ENCODE results near the gene FCHSD1.

The FCHSD1 gene

DNA sequence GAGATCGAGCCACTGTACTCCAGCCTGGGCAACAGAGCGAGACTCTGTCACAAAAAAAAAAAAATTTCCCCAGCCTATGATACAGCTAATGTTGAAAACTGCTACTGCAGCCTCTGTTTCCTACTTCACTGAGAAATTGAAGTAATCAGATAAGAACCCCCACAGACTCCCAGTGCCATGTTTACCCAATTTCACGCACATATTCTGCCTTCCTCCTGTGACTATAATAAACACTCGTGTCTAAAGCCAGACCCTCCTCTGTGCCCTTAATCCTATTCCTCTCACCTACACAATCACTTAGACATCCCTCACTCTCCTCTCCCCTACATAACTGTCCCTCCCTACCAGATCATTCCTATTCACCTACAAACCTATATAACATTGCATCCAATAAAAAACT, 24.5 kb upstream of the FCHSD1 start:
- DNase-seq (ENCODE audit: low spot score), result no peak
- in situ Hi-C loops (cut with MboI; ENCODE audit: low sequenced_read_pairs, unreplicated experiment), result loop anchor here (25.0 kb wide), 1 partner anchor 462 kb away; no protein-coding TSS in a partner anchor
- TF ChIP-seq, protein P1, sequence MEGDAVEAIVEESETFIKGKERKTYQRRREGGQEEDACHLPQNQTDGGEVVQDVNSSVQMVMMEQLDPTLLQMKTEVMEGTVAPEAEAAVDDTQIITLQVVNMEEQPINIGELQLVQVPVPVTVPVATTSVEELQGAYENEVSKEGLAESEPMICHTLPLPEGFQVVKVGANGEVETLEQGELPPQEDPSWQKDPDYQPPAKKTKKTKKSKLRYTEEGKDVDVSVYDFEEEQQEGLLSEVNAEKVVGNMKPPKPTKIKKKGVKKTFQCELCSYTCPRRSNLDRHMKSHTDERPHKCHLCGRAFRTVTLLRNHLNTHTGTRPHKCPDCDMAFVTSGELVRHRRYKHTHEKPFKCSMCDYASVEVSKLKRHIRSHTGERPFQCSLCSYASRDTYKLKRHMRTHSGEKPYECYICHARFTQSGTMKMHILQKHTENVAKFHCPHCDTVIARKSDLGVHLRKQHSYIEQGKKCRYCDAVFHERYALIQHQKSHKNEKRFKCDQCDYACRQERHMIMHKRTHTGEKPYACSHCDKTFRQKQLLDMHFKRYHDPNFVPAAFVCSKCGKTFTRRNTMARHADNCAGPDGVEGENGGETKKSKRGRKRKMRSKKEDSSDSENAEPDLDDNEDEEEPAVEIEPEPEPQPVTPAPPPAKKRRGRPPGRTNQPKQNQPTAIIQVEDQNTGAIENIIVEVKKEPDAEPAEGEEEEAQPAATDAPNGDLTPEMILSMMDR (IDR thresholded peaks at IDR 0.05; ENCODE audit: borderline replicate concordance, control extremely low read depth, extremely low read depth, insufficient read depth, missing control alignments), result no peak

DNA sequence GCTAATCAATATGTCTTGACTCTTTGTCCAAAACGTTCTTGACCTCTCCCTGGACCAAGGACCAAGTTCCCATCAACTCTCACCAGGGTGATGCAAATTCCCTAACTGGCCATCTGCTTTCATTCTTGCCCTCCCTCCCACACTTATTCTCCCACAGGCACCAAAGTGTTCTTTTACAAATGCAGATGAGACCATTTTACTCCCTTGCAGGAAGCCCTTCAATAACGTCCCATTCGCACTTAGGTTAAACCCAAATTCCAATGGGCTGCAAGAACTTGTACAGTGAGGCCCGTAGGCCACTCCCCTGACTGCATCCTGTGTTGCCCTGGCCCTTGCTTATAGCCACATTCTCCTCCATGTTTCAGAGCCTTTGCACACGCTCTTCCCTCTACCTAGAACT, 23.5 kb upstream of the FCHSD1 start:
- no peak for DNase-seq (ENCODE audit: low spot score)
- TF ChIP-seq, protein P1 (IDR thresholded peaks at IDR 0.05; ENCODE audit: borderline replicate concordance, control extremely low read depth, extremely low read depth, insufficient read depth, missing control alignments), result no peak
- in situ Hi-C loops (cut with MboI; ENCODE audit: low sequenced_read_pairs, unreplicated experiment), result loop anchor here (25.0 kb wide), 1 partner anchor 463 kb away; no protein-coding TSS in a partner anchor

DNA sequence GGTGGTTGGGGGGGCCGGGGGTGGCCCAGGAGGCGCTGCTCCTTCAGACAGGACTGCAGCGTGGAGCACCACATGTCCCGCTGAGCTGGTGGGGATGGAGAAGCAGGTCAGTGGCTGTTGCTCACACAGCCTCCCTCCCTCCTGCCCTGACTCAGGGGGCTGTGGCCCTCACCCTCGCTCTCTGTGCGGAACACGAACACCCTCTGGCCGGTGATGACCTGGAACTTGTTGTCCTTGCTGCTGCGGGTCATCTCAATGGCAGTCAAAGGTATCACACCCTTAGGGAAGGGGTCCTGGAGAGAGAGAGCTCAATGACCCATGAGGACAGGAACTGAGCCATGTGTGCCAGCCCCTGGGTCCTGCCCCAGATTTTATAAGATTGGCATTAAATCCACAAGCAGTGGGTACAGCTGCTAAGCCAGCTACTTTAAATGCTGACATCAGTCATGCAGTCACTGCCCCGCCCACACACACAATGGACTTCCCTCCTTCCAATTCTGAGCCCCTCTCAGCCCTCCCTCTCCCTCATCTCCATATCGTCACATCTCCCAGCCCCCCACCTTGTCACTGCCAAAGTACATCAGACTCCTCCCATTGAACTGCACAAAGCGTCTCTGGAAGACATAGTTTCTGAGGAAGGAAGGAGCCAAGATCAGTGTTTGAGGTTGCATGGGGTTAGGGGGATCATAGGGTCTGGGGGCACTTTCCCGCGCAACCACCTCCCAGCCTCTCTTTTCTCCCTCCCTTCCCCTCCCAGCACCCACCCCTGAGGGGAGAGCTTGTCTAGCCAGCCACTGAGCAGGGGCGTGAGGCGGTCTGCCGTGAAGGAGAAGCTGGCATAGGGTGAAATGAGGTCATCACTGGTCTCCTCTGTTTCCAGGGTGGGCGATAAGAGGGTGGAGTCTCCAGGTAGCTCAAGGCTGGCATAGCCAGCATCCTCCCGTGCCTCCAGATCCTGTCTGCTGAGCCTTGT, 21.9 kb upstream of the FCHSD1 start:
- DNase-seq (ENCODE audit: low spot score), result no peak
- in situ Hi-C loops (cut with MboI; ENCODE audit: low sequenced_read_pairs, unreplicated experiment), result no loop called here
- TF ChIP-seq, protein P1 (IDR thresholded peaks at IDR 0.05; ENCODE audit: borderline replicate concordance, control extremely low read depth, extremely low read depth, insufficient read depth, missing control alignments), result no peak

DNA sequence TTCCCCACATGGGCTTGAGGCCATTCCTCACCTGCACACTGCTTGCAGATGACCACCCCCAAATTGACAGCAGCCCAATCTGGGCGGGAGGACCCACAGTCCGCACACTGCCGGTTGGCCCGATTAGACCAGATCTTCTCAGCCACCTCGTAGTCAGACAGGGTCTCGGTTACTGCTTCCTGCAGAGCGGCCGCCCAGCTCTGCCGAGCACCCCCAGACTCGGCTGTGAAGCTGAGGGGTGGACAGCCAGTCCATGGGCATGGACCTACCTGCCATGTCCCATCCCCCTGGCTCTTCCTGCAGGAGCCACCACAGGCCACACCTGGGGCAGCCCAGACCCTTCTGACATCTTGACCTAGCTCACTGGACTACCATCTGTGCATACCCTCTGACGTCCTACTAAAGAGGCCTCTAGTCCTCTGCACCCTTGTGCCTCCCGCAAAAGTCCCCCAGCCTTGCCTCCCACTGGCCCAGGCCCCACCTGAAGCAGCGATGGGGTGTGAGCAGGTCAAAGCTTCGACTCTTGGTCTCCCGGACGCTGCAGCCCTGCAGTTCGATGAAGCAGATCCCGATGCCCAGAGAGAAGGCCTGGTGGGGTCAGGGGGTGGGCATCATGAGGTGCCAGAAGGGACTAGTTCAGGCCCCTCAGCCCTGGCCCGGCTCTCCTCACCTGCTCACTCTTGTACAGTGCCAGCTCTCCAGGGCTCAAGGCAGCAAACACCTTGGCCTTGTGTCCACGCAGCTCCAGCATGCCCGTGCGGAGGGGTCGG, 21.0 kb upstream of the FCHSD1 start:
- TF ChIP-seq, protein P1 (IDR thresholded peaks at IDR 0.05; ENCODE audit: borderline replicate concordance, control extremely low read depth, extremely low read depth, insufficient read depth, missing control alignments), result no peak
- in situ Hi-C loops (cut with MboI; ENCODE audit: low sequenced_read_pairs, unreplicated experiment), result no loop called here
- DNase-seq (ENCODE audit: low spot score), result no peak

DNA sequence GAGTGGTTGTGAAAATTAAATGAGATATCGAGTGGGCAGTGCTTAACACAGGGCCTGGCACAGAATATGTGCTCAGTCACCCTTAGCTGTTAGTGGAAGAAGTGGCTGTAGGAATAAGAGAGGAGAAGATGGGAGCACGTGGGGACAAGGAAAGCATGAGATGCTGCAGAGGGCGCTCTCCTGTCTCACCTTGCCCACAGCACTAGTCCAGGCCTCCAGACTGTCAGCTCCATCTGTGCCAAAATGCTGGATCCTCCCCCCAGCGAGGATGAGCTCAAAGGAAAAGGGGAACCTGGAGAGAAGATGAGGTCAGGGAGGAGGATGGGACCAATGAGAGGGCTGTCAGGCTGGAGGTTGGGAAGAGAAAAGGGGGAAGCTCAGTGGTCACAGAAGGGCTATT, 18.3 kb upstream of the FCHSD1 start:
- in situ Hi-C loops (cut with MboI; ENCODE audit: low sequenced_read_pairs, unreplicated experiment), result no loop called here
- DNase-seq (ENCODE audit: low spot score), result no peak
- TF ChIP-seq, protein P1 (IDR thresholded peaks at IDR 0.05; ENCODE audit: borderline replicate concordance, control extremely low read depth, extremely low read depth, insufficient read depth, missing control alignments), result no peak

DNA sequence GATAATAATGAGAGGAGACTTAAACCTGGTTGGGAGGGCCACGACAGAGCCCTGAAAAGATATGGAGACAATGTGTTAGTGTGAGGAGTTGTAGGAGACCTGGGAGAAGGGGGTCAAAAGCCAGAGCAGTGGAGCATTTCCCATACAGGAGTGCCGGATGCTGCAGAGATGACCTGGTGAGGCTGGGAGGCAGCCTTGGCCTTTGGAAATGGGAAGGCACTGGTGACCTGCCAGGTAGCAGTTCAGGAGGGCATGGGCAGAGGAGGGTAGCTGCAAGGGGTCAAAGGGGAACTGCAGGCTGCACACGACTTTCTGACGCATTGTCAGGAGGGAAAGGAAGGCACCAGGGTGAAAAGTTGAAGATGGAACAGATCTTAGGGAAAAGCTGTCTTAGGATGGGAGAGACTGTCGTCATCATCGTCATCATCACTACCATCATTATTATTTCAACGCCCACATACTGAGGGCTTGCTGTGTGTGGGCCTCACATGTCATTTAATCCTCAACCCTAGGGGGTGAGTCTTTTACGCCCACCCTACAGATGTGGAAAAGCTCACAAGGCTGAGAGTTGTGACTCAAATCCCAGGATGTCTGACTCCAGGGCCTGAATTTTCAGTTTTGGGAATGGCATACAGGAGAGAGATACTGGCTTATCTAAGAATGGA, 17.5 kb upstream of the FCHSD1 start:
- DNase-seq (ENCODE audit: low spot score), result no peak
- TF ChIP-seq, protein P1 (IDR thresholded peaks at IDR 0.05; ENCODE audit: borderline replicate concordance, control extremely low read depth, extremely low read depth, insufficient read depth, missing control alignments), result no peak
- in situ Hi-C loops (cut with MboI; ENCODE audit: low sequenced_read_pairs, unreplicated experiment), result no loop called here

Measured in GM13976 (cell line).